NB4 (cell line): ENCODE measurements around the gene UFD1.

ENCODE experiments used
- MYC ChIP-seq: IDR thresholded peaks from 2 replicates; pipeline ENCODE4 v1.6.1; 2011; ENCODE audit warnings: low read depth, low read length
- POLR2A ChIP-seq: IDR thresholded peaks from 2 replicates; pipeline ENCODE4 v1.6.1; 2011; ENCODE audit warnings: mild to moderate bottlenecking; ENCODE audit not compliant: insufficient read length; ENCODE audit errors: extremely low read depth
- TF ChIP-seq, protein P1 (sequence below): IDR thresholded peaks from one replicate; pipeline ENCODE4 v1.5.1; 2012; ENCODE audit warnings: low read depth, low read length

DNA sequence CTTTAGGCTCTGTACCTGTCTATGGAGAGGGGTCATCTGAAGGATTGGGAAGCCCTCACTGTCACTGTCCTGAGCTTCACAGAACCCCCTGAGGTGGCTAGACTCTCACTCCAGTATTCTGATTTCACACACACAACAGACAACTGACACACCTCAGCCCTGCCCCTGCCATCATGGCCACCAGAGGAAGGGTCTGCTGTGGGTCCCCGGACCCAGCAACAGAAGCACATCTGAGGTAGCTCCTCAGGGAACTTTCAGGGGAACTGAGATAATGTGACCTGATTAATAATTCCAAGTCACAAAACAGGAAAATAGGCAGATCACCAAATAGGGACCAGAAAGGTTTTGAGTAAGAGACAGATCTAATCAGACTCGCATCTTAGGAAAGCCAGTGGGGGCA, 24.0 kb downstream of the UFD1 start:
- TF ChIP-seq, protein P1, sequence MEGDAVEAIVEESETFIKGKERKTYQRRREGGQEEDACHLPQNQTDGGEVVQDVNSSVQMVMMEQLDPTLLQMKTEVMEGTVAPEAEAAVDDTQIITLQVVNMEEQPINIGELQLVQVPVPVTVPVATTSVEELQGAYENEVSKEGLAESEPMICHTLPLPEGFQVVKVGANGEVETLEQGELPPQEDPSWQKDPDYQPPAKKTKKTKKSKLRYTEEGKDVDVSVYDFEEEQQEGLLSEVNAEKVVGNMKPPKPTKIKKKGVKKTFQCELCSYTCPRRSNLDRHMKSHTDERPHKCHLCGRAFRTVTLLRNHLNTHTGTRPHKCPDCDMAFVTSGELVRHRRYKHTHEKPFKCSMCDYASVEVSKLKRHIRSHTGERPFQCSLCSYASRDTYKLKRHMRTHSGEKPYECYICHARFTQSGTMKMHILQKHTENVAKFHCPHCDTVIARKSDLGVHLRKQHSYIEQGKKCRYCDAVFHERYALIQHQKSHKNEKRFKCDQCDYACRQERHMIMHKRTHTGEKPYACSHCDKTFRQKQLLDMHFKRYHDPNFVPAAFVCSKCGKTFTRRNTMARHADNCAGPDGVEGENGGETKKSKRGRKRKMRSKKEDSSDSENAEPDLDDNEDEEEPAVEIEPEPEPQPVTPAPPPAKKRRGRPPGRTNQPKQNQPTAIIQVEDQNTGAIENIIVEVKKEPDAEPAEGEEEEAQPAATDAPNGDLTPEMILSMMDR, result no peak
- no peak for TF ChIP-seq POLR2A
- no peak for TF ChIP-seq MYC
